ENCODE measurements around the gene GPRC5B. TPM values are rescaled to one million over a fixed set of nuclear protein-coding genes. Genes with fewer than 3 reads are reported as not detected.

Gene GPRC5B
- total RNA-seq, 1 experiment from 2014 or later = 137 TPM

DNA sequence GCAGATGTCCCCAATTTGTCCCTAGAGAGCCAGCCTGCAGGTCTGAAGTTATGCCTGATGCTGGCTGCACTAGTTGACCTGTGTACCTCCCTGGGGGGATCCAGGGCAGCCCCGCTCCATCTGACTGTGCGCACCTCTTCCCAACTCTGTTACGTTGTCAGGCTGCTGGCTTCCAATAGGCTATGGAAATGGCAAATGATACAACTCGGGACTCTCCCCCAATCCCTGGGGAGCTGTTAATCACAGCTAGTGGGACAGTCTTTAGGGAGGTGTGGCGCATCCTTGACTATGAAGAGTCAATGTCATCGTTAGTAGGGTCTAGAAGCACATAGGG, 30.1 kb downstream of the GPRC5B start:
- peaks cover 77 to 82% of the 10 kb centered on the region in 2 experiments for H3K4me1 Mint-ChIP-seq
- H3K23ac ChIP-seq (ENCODE audit: insufficient read length, low read depth, low read length) = no peak overlapping the region

More for the DNA sequence above, 30.1 kb downstream of the GPRC5B start:
- no peaks in the 10 kb centered on the region for H3K79me2 ChIP-seq (ENCODE audit: insufficient read depth, low read length)
- H4K5ac ChIP-seq (ENCODE audit: insufficient read length, low read depth, low read length) = no peak overlapping the region
- H3K9ac ChIP-seq (ENCODE audit: extremely low read depth, insufficient read length, low read length) = no peak overlapping the region
- Mint-ChIP-seq H3K36me3 (ENCODE audit: insufficient read depth in 1 of 3, low read depth in 3 of 3) (peaks cover 23 to 33% (median 33%) of the 10 kb centered on the region in 3 experiments; a peak in 6 of 7 replicates), H3K27ac (peak overlapping the region in 2 of 3 experiments; percentile 77 to 83; a peak in 3 of 7 replicates), H3K27me3 (ENCODE audit: low read depth) (no peaks in the 10 kb centered on the region), H3K4me3 (peak overlapping the region in 1 of 2 experiments; percentile 8; a peak in 1 of 5 replicates), H3K9me3 (no peaks in the 10 kb centered on the region)
- no CpG with 5 or more reads among the region's 6 CpGs for WGBS (ENCODE audit: extremely low coverage, insufficient read length, low lambda C conversion rate)
- no peaks in the 10 kb centered on the region for H4K20me1 ChIP-seq (ENCODE audit: control insufficient read depth, insufficient read depth, insufficient read length)
- no peak overlapping the region for H3K27ac ChIP-seq (ENCODE audit: insufficient read length, low read depth, low read length)
- H3K18ac ChIP-seq (ENCODE audit: insufficient read length, low read depth, low read length) = no peak overlapping the region
- H2AK5ac ChIP-seq (ENCODE audit: insufficient read length, low read length) = no peak overlapping the region
- no peak overlapping the region for H2AFZ ChIP-seq (ENCODE audit: low read length)
- H3K4me1 ChIP-seq (ENCODE audit: insufficient read depth, low read length) = peaks cover 28% of the 10 kb centered on the region
- no peak overlapping the region for H3K14ac ChIP-seq (ENCODE audit: insufficient read depth, low read length)
- H2BK15ac ChIP-seq (ENCODE audit: low read depth, low read length) = no peak overlapping the region
- H4K8ac ChIP-seq (replicated peaks; ENCODE audit: insufficient read length, low read depth, low read length) = no peak overlapping the region
- H3K9me3 ChIP-seq (ENCODE audit: control insufficient read depth, low read depth, low read length) = no peaks in the 10 kb centered on the region
- H3K27me3 ChIP-seq (ENCODE audit: insufficient read depth, low read length) = no peaks in the 10 kb centered on the region
- TF ChIP-seq, protein P1, sequence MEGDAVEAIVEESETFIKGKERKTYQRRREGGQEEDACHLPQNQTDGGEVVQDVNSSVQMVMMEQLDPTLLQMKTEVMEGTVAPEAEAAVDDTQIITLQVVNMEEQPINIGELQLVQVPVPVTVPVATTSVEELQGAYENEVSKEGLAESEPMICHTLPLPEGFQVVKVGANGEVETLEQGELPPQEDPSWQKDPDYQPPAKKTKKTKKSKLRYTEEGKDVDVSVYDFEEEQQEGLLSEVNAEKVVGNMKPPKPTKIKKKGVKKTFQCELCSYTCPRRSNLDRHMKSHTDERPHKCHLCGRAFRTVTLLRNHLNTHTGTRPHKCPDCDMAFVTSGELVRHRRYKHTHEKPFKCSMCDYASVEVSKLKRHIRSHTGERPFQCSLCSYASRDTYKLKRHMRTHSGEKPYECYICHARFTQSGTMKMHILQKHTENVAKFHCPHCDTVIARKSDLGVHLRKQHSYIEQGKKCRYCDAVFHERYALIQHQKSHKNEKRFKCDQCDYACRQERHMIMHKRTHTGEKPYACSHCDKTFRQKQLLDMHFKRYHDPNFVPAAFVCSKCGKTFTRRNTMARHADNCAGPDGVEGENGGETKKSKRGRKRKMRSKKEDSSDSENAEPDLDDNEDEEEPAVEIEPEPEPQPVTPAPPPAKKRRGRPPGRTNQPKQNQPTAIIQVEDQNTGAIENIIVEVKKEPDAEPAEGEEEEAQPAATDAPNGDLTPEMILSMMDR (conservative IDR thresholded peaks at IDR 0.05) = no peak
- peak; percentile 78 for DNase-seq
- H3K23me2 ChIP-seq (ENCODE audit: insufficient read length, low read depth, low read length, poor library complexity, severe bottlenecking) = no peaks in the 10 kb centered on the region
- H2BK12ac ChIP-seq (ENCODE audit: insufficient read length, low read depth, low read length) = no peak overlapping the region
- H2BK5ac ChIP-seq (ENCODE audit: insufficient read length, low read length) = no peak overlapping the region
- no peak overlapping the region for H3K4me2 ChIP-seq (ENCODE audit: insufficient read depth, insufficient read length, low read length)
- no peak overlapping the region for H3K56ac ChIP-seq (ENCODE audit: insufficient read length, low read depth, low read length)
- H2BK20ac ChIP-seq (ENCODE audit: low read depth, low read length, poor library complexity, severe bottlenecking) = no peak overlapping the region
- no peaks in the 10 kb centered on the region for H3K79me1 ChIP-seq (ENCODE audit: insufficient read depth, low read depth, low read length, poor library complexity, severe bottlenecking)
- no peak overlapping the region for H3T11ph ChIP-seq (ENCODE audit: low read length)
- H4K91ac ChIP-seq (ENCODE audit: insufficient read length, low read depth, low read length) = no peak overlapping the region
- H2BK120ac ChIP-seq (ENCODE audit: low read depth, low read length, poor library complexity, severe bottlenecking) = no peak overlapping the region
- no peak overlapping the region for H3K4ac ChIP-seq (ENCODE audit: low read depth, low read length)

Measured in H9 (cell line).